ENCODE measurements around the gene IL20RB.
"Not testable (repeated sequence)": the region's sequence is repeated elsewhere in the genome, so short reads cannot be mapped to it uniquely, and the experiment has no call there.

IL20RB gene

GRCh38 chr3:136984837-136985236 lies 27.1 kb downstream of the IL20RB start:
- no peak for DNase-seq (ENCODE audit: low read depth in 2 of 2)

- DNase-seq (ENCODE audit: low read depth in 2 of 2): not testable (repeated sequence)
These were observed 29.7 kb downstream of the IL20RB start for GRCh38 chr3:136987398-136987980.

GRCh38 chr3:136988651-136989050 lies 30.9 kb downstream of the IL20RB start:
- DNase-seq (ENCODE audit: low read depth in 2 of 2): no peak

GRCh38 chr3:136989781-136990524 lies 32.2 kb downstream of the IL20RB start:
- no peak for DNase-seq (ENCODE audit: low read depth in 2 of 2)

GRCh38 chr3:136990826-136991225 lies 33.0 kb downstream of the IL20RB start:
- DNase-seq (ENCODE audit: low read depth in 2 of 2): no peak

GRCh38 chr3:136992115-136992514 lies 34.3 kb downstream of the IL20RB start:
- no peak for DNase-seq (ENCODE audit: low read depth in 2 of 2)

GRCh38 chr3:136994772-136995516 lies 37.2 kb downstream of the IL20RB start:
- no peak for DNase-seq (ENCODE audit: low read depth in 2 of 2)

GRCh38 chr3:136995652-136996051 lies 37.9 kb downstream of the IL20RB start:
- no peak for DNase-seq (ENCODE audit: low read depth in 2 of 2)

- no peak for DNase-seq (ENCODE audit: low read depth in 2 of 2)
These were observed 42.3 kb downstream of the IL20RB start for GRCh38 chr3:137000039-137000438.

GRCh38 chr3:137007376-137007775 lies 49.6 kb downstream of the IL20RB start:
- DNase-seq (ENCODE audit: low read depth in 2 of 2): not testable (repeated sequence)

GRCh38 chr3:137008131-137008530 lies 50.3 kb downstream of the IL20RB start:
- DNase-seq (ENCODE audit: low read depth in 2 of 2): no peak

GRCh38 chr3:137008976-137009375 lies 51.2 kb downstream of the IL20RB start:
- DNase-seq (ENCODE audit: low read depth in 2 of 2): no peak

- DNase-seq (ENCODE audit: low read depth in 2 of 2): no peak
These were observed 52.4 kb downstream of the IL20RB start for GRCh38 chr3:137010137-137010536.

GRCh38 chr3:137011153-137011552 lies 53.4 kb downstream of the IL20RB start:
- no peak for DNase-seq (ENCODE audit: low read depth in 2 of 2)

GRCh38 chr3:137012097-137012501 lies 54.3 kb downstream of the IL20RB start:
- no peak for DNase-seq (ENCODE audit: low read depth in 2 of 2)

- peak; percentile 57 to 61 for DNase-seq (ENCODE audit: low read depth in 2 of 2)
These were observed 56.3 kb downstream of the IL20RB start for GRCh38 chr3:137013951-137014688.

GRCh38 chr3:137017316-137017715 lies 59.5 kb downstream of the IL20RB start:
- not testable (repeated sequence) for DNase-seq (ENCODE audit: low read depth in 2 of 2)

- DNase-seq (ENCODE audit: low read depth in 2 of 2): no peak
These were observed 62.5 kb downstream of the IL20RB start for GRCh38 chr3:137020315-137020714.

GRCh38 chr3:137020888-137021287 lies 63.1 kb downstream of the IL20RB start:
- no peak for DNase-seq (ENCODE audit: low read depth in 2 of 2)

- no peak for DNase-seq (ENCODE audit: low read depth in 2 of 2)
These were observed 66.6 kb downstream of the IL20RB start for GRCh38 chr3:137024348-137024747.

GRCh38 chr3:137026701-137027100 lies 68.9 kb downstream of the IL20RB start:
- DNase-seq (ENCODE audit: low read depth in 2 of 2): no peak
